Stimulated activated CD4-positive, alpha-beta T cell treated with anti-CD3 and anti-CD28 coated beads, TNF-alpha, amount 100 ng/mL, for 24 hours (primary cell): ENCODE results near the gene TMEM132C.

Experiments
- DNase-seq, 3 experiments: peaks; one replicate each; pipeline ENCODE4 v3.0.0-alpha.2; 2020; ENCODE audit warnings: low read depth in 3 of 3

TMEM132C gene

GRCh38 chr12:128660532-128661225 is 393.7 kb downstream of the TMEM132C start:
- DNase-seq: no peak

GRCh38 chr12:128661226-128661569 is 394.2 kb downstream of the TMEM132C start:
- no peak for DNase-seq

- no peak for DNase-seq
Measured at GRCh38 chr12:128662101-128662500, 395.1 kb downstream of the TMEM132C start.

- DNase-seq: no peak
Measured at GRCh38 chr12:128664501-128664900, 397.5 kb downstream of the TMEM132C start.

- DNase-seq: no peak
Measured at GRCh38 chr12:128667193-128667592, 400.2 kb downstream of the TMEM132C start.

GRCh38 chr12:128671528-128672042 is 404.6 kb downstream of the TMEM132C start:
- DNase-seq: no peak

- DNase-seq: no peak
Measured at GRCh38 chr12:128672428-128672827, 405.5 kb downstream of the TMEM132C start.

GRCh38 chr12:128672893-128673292 is 405.9 kb downstream of the TMEM132C start:
- no peak for DNase-seq

- DNase-seq: no peak
Measured at GRCh38 chr12:128675576-128675975, 408.6 kb downstream of the TMEM132C start.

GRCh38 chr12:128680555-128680954 is 413.6 kb downstream of the TMEM132C start:
- DNase-seq: no peak

GRCh38 chr12:128682548-128683275 is 415.7 kb downstream of the TMEM132C start:
- DNase-seq: no peak

GRCh38 chr12:128684352-128684751 is 417.4 kb downstream of the TMEM132C start:
- DNase-seq: no peak

- DNase-seq: no peak
Measured at GRCh38 chr12:128685903-128686475, 419.0 kb downstream of the TMEM132C start.

GRCh38 chr12:128687851-128688250 is 420.9 kb downstream of the TMEM132C start:
- DNase-seq: no peak

GRCh38 chr12:128690641-128691040 is 423.7 kb downstream of the TMEM132C start:
- no peak for DNase-seq

- no peak for DNase-seq
Measured at GRCh38 chr12:128693115-128693514, 426.1 kb downstream of the TMEM132C start.

GRCh38 chr12:128693771-128694170 is 426.8 kb downstream of the TMEM132C start:
- DNase-seq: no peak

- DNase-seq: no peak
Measured at GRCh38 chr12:128694445-128694844, 427.5 kb downstream of the TMEM132C start.

- no peak for DNase-seq
Measured at GRCh38 chr12:128695697-128696096, 428.7 kb downstream of the TMEM132C start.

GRCh38 chr12:128698301-128698972 is 431.5 kb downstream of the TMEM132C start:
- no peak for DNase-seq

GRCh38 chr12:128699106-128699505 is 432.1 kb downstream of the TMEM132C start:
- no peak for DNase-seq

- DNase-seq: no peak
Measured at GRCh38 chr12:128702371-128702770, 435.4 kb downstream of the TMEM132C start.
